Measurements from ENCODE around the gene GLP2R. TPM values are rescaled to one million over a fixed set of nuclear protein-coding genes. Genes with fewer than 3 reads are reported as not detected.

The GLP2R gene, protein sequence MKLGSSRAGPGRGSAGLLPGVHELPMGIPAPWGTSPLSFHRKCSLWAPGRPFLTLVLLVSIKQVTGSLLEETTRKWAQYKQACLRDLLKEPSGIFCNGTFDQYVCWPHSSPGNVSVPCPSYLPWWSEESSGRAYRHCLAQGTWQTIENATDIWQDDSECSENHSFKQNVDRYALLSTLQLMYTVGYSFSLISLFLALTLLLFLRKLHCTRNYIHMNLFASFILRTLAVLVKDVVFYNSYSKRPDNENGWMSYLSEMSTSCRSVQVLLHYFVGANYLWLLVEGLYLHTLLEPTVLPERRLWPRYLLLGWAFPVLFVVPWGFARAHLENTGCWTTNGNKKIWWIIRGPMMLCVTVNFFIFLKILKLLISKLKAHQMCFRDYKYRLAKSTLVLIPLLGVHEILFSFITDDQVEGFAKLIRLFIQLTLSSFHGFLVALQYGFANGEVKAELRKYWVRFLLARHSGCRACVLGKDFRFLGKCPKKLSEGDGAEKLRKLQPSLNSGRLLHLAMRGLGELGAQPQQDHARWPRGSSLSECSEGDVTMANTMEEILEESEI
- total RNA-seq (2016; rRNA removed; fragmentation: Illumina TruSeq; extraction: Trizol), result 1.4 and 1.9 TPM in 2 replicates
- total RNA-seq (2016; cell fraction: cytosol; rRNA removed; fragmentation: Illumina TruSeq; extraction: Trizol; ENCODE audit: low read depth), result 0.35 and 0.51 TPM in 2 replicates
- total RNA-seq (2016; cell fraction: insoluble cytoplasmic fraction; rRNA removed; fragmentation: Illumina TruSeq; extraction: Trizol), result 2.0 and 2.3 TPM in 2 replicates
- 0.76 and 1.8 TPM in 2 replicates for total RNA-seq (2016; cell fraction: membrane; rRNA removed; fragmentation: Illumina TruSeq; extraction: Trizol)
- total RNA-seq (2016; cell fraction: nucleus; rRNA removed; fragmentation: Illumina TruSeq; extraction: Trizol), result 0.97 and 2.6 TPM in 2 replicates
- polyA plus RNA-seq (2011; rRNA removed), result 0.21 and 0.65 TPM in 2 replicates
- 0.36 and 0.62 TPM in 2 replicates for polyA plus RNA-seq (2011; cell fraction: cytosol; rRNA removed)
- polyA plus RNA-seq (2011; cell fraction: nucleus; rRNA removed), result 0.14 and 0.48 TPM in 2 replicates
- 0.12 and 1.0 TPM in 2 replicates for polyA plus RNA-seq (2012)
- polyA plus RNA-seq (2016; cell fraction: cytosol; fragmentation: Illumina TruSeq; extraction: Trizol; ENCODE audit: low read depth), result 0.17 and 0.26 TPM in 2 replicates
- 1.7 and 1.8 TPM in 2 replicates for polyA plus RNA-seq (2016; cell fraction: insoluble cytoplasmic fraction; fragmentation: Illumina TruSeq; extraction: Trizol; ENCODE audit: low read depth)
- 0.53 and 0.62 TPM in 2 replicates for polyA plus RNA-seq (2016; cell fraction: membrane; fragmentation: Illumina TruSeq; extraction: Trizol; ENCODE audit: low read depth)
- polyA plus RNA-seq (2016; cell fraction: nucleus; fragmentation: Illumina TruSeq; extraction: Trizol; ENCODE audit: insufficient read depth, low read depth), result 0.96 and 1.2 TPM in 2 replicates
- polyA minus RNA-seq (2011; rRNA and poly(A)+ RNA removed; ENCODE audit: low replicate concordance), result 5.2 and 791 TPM in 2 replicates
- 0.26 and 0.49 TPM in 2 replicates for polyA minus RNA-seq (2011; cell fraction: cytosol; rRNA and poly(A)+ RNA removed)
- polyA minus RNA-seq (2011; cell fraction: nucleus; rRNA and poly(A)+ RNA removed), result 0.75 and 2.2 TPM in 2 replicates
- Bru-seq, nascent RNA, result percentile 23 among the genes with signal in this experiment
- BruChase-seq, experiment 1, labeled RNA remaining after a 6-hour chase, result percentile 23 among the genes with signal in this experiment
- BruChase-seq, experiment 2, labeled RNA remaining after a 2-hour chase, result percentile 21 among the genes with signal in this experiment
- long read RNA-seq, experiment 1, partial matches to known transcripts, result 2 of 3 reads
- long read RNA-seq, experiment 1, other reads (novel, unspliced or antisense), result 1 of 3 reads
- long read RNA-seq, experiment 2, partial matches to known transcripts, result 1 of 4 reads
- long read RNA-seq, experiment 2, other reads (novel, unspliced or antisense), result 3 of 4 reads

- Histone ChIP-seq H3K9ac (ENCODE audit: insufficient read depth, low read depth, low read length) (no peak within 1 kb of the TSS), H3K79me2 (ENCODE audit: insufficient read depth, low read length) (no peaks in the 10 kb centered on the region), H3K4me1 (ENCODE audit: insufficient read depth, low read length) (no peaks in the 10 kb centered on the region), H2AFZ (ENCODE audit: low read length) (no peak within 1 kb of the TSS), H3K4me2 (ENCODE audit: low read depth, low read length) (no peak within 1 kb of the TSS), H3K4me3 (replicated peaks in 1 of 3; ENCODE audit: insufficient read depth in 1 of 3, low read depth in 2 of 3, low read length in 3 of 3) (no peak within 1 kb of the TSS), H3K36me3 (replicated peaks in 1 of 2; ENCODE audit: control insufficient read depth in 1 of 2, insufficient read depth in 2 of 2, low read length in 2 of 2) (no peaks in the 10 kb centered on the region), H4K20me1 (ENCODE audit: insufficient read depth, low read length) (no peaks in the 10 kb centered on the region), H3K27me3 (ENCODE audit: control insufficient read depth in 1 of 2, insufficient read depth in 2 of 2, low read length in 2 of 2) (peaks cover 3 to 19% of the 10 kb centered on the region in 2 experiments), H3K9me3 (ENCODE audit: low read length) (no peaks in the 10 kb centered on the region), H3K27ac (ENCODE audit: extremely low read length, insufficient read depth, low read length) (no peak within 1 kb of the TSS)
- FAIRE-seq (no peak), ATAC-seq (no peak), DNase-seq (ENCODE audit: low spot score) (no peak)
- no TSS peak for BruUV-seq (replicated peaks)
- intact Hi-C loops (cut with micrococcal nuclease; ENCODE audit: unreplicated experiment) (no loop called here), in situ Hi-C loops (cut with HindIII; ENCODE audit: extremely low pct_ligation_motif_present, low pct_unique_long_range_greater_than_20kb) (no loop called here)
- CTCF ChIA-PET (ENCODE audit: low intra/inter-chr PET ratio, low total read pairs), result no interaction called here
- no peak for TF ChIP-seq ZNF441 (CRISPR knock-in tag; IDR thresholded peaks at IDR 0.05; ENCODE audit: borderline replicate concordance)
- no peak for TF ChIP-seq MLLT10 (CRISPR knock-in tag; IDR thresholded peaks at IDR 0.05)
- no peak for TF ChIP-seq ZNF879 (CRISPR knock-in tag; IDR thresholded peaks at IDR 0.05)
- no peak for TF ChIP-seq ZNF577 (CRISPR knock-in tag; IDR thresholded peaks at IDR 0.05; ENCODE audit: borderline replicate concordance, low read depth)
- no peak for TF ChIP-seq SMARCC2 (IDR thresholded peaks at IDR 0.05)
- no peak for TF ChIP-seq AFF4 (CRISPR knock-in tag; IDR thresholded peaks at IDR 0.05)
- no peak for TF ChIP-seq ZSCAN22 (CRISPR knock-in tag; IDR thresholded peaks at IDR 0.05)
- no peak for TF ChIP-seq SNAI1 (CRISPR knock-in tag; IDR thresholded peaks at IDR 0.05; ENCODE audit: borderline replicate concordance)
- no peak for TF ChIP-seq ZEB1 (IDR thresholded peaks at IDR 0.05; ENCODE audit: insufficient replicate concordance, low read depth)
- 17% methylated on average over 20 of the region's 21 CpGs for WGBS (ENCODE audit: low lambda C conversion rate)
- POLR2A ChIA-PET, result no interaction called here
Observed at GRCh38 chr17:9825641-9826150, at the start of gene GLP2R. Gene GLP2R (plus strand): TSS chr17:9825924. CDS start chr17:9826064, 140 bp downstream.
